WERI-Rb-1 (cell line): Measurements from ENCODE around the gene MRPL34.

Experiments used
- DNase-seq: peaks from one replicate; pipeline ENCODE4 v3.0.0-alpha.2; 2020
- H3K27ac ChIP-seq: fragments of 250-450 bp; sonication (Bioruptor Pico); 2 replicates; pipeline ENCODE4 v1.5.1; 2020; ENCODE audit warnings: mild to moderate bottlenecking, moderate library complexity
- H3K27me3 ChIP-seq: fragments of 250-450 bp; sonication (Bioruptor Pico); 2 replicates; pipeline ENCODE4 v1.5.1; 2021; ENCODE audit warnings: mild to moderate bottlenecking, low read depth, moderate library complexity; ENCODE audit not compliant: insufficient read depth, severe bottlenecking
- H3K36me3 ChIP-seq: fragments of 250-450 bp; sonication (Bioruptor Pico); 2 replicates; pipeline ENCODE4 v1.5.1; 2020; ENCODE audit warnings: mild to moderate bottlenecking, moderate library complexity
- H3K4me3 ChIP-seq: 2 replicates; pipeline ENCODE4 v1.5.1; 2011; ENCODE audit warnings: low read depth, mild to moderate bottlenecking, control low read depth, low read length
- H3K9me3 ChIP-seq: fragments of 250-450 bp; sonication (Bioruptor Pico); 2 replicates; pipeline ENCODE4 v1.5.1; 2021; ENCODE audit warnings: mild to moderate bottlenecking, moderate library complexity; ENCODE audit not compliant: severe bottlenecking
- CTCF ChIP-seq: IDR thresholded peaks from 2 replicates; pipeline ENCODE4 v1.5.1; 2011; ENCODE audit warnings: low read depth, mild to moderate bottlenecking, control low read depth, inconsistent platforms, low read length

Gene MRPL34

GRCh38 chr19:17326595-17326966 lies 20.9 kb downstream of the MRPL34 start:
- TF ChIP-seq CTCF, result no peak
- DNase-seq, result no peak
- no peak overlapping the region for H3K4me3 ChIP-seq

GRCh38 chr19:17327068-17327653 lies 21.5 kb downstream of the MRPL34 start:
- Histone ChIP-seq H3K27ac (no peak overlapping the region), H3K9me3 (no peaks in the 10 kb centered on the region), H3K27me3 (no peaks in the 10 kb centered on the region), H3K36me3 (peaks cover 47% of the 10 kb centered on the region), H3K4me3 (no peak overlapping the region)
- DNase-seq, result no peak
- TF ChIP-seq CTCF, result no peak

More at GRCh38 chr19:17326595-17326966, 20.9 kb downstream of the MRPL34 start:
- H3K36me3 ChIP-seq, result peaks cover 49% of the 10 kb centered on the region
- H3K27ac ChIP-seq, result no peak overlapping the region
- no peaks in the 10 kb centered on the region for H3K27me3 ChIP-seq
- no peaks in the 10 kb centered on the region for H3K9me3 ChIP-seq

GRCh38 chr19:17327654-17328516 lies 22.2 kb downstream of the MRPL34 start:
- Histone ChIP-seq H3K36me3 (peaks cover 47% of the 10 kb centered on the region), H3K27me3 (no peaks in the 10 kb centered on the region), H3K27ac (no peak overlapping the region), H3K9me3 (no peaks in the 10 kb centered on the region), H3K4me3 (no peak overlapping the region)
- DNase-seq, result no peak
- TF ChIP-seq CTCF, result no peak

- H3K4me3 ChIP-seq, result no peak overlapping the region
- TF ChIP-seq CTCF, result no peak
- H3K36me3 ChIP-seq, result peaks cover 51% of the 10 kb centered on the region
- no peak for DNase-seq
- no peak overlapping the region for H3K27ac ChIP-seq
- no peaks in the 10 kb centered on the region for H3K9me3 ChIP-seq
- no peaks in the 10 kb centered on the region for H3K27me3 ChIP-seq
Observed at GRCh38 chr19:17328517-17329365, 23.1 kb downstream of the MRPL34 start.

GRCh38 chr19:17329366-17330261 lies 23.9 kb downstream of the MRPL34 start:
- Histone ChIP-seq H3K9me3 (no peaks in the 10 kb centered on the region), H3K36me3 (peaks cover 49% of the 10 kb centered on the region), H3K27me3 (no peaks in the 10 kb centered on the region), H3K27ac (no peak overlapping the region), H3K4me3 (no peak overlapping the region)
- DNase-seq, result no peak
- TF ChIP-seq CTCF, result no peak
